ENCODE results near the gene TBC1D16. TPM values are rescaled to one million over a fixed set of nuclear protein-coding genes. Genes with fewer than 3 reads are reported as not detected.
"Not testable (repeated sequence)": the region's sequence is repeated elsewhere in the genome, so short reads cannot be mapped to it uniquely, and the experiment has no call there.

Gene TBC1D16
- total RNA-seq, 8 experiments from 2014 or later = 12.9 to 50.5 (median 33.4) TPM

DNA sequence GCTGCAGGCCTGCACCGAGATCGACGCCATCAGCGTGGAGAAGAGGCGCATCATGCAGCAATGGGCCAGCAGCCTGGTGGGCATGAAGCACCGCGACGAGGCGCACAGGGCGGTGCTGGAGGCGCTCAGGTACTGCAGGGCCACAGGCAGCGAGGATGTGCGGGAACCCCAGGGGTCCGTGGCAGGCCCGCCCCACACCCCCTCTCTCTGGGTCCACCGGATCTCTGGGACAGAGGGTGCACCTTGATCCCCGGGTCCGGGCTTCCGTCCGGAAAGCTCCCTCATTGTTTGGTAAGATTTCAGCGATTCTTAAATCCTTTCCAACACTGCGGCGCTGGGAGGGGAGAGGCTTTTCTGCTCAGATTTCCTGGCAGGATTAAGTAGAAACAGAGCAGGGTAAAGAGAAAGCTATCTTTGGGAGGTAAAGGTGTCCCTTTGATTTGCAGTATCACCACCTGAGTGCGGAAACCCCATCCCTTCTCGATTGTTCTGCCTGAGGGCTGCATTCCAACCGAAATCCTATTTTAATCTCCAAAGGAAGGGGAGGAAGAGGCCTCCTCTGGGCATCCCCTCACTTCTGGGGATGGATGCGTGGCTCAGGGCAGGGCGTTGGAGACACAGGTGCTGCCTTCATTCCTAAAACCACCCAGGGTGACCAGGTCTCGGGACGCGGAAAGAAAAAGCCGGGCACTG lies 30.0 kb upstream of the TBC1D16 start:
- in situ Hi-C loops (cut with MboI; ENCODE audit: low pct_unique_long_range_greater_than_20kb in 2 of 9, low sequenced_read_pairs in 9 of 9, unreplicated experiment in 9 of 9) = no loop called here
- no peak overlapping the region for H3K4me3 ChIP-seq
- 20 to 100% (median 88%) methylated on average over 1 to 15 of the region's 32 CpGs; no CpG with 5 or more reads in 1 of the 10 experiments for WGBS, 10 experiments
- H3K27ac ChIP-seq = no peak overlapping the region
- H3K4me1 ChIP-seq (replicated peaks in 1 of 2) = no peaks in the 10 kb centered on the region
- no peak for ATAC-seq (replicated peaks in 6 of 8)

DNA sequence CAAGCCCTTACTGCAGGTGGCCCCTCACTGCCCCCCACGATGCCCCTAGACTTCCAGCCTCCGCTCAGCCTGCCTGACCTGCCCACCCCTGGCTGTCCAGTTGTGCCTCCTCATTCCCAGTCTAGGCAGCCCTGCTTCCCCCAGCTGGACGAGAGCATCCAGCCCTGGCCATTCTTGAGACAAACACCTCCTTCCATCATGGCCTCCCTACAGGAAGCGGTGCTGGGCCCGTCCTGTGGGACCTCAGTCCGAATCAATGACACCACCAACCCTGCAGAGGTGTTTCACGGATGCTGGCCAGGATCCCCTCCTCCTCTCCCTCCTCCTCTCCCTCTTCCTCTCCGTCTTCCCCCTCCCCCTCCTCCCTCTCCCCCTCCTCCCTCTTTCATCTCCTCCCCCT lies 29.0 kb upstream of the TBC1D16 start:
- no peak overlapping the region for H3K27ac ChIP-seq
- ATAC-seq (replicated peaks in 6 of 8) = peak in 1 of 8 experiments; percentile 9
- in situ Hi-C loops (cut with MboI; ENCODE audit: low pct_unique_long_range_greater_than_20kb in 2 of 9, low sequenced_read_pairs in 9 of 9, unreplicated experiment in 9 of 9) = no loop called here
- no peaks in the 10 kb centered on the region for H3K4me1 ChIP-seq (replicated peaks in 1 of 2)
- H3K4me3 ChIP-seq = no peak overlapping the region
- no CpG with 5 or more reads among the region's 8 CpGs for WGBS, 10 experiments

DNA sequence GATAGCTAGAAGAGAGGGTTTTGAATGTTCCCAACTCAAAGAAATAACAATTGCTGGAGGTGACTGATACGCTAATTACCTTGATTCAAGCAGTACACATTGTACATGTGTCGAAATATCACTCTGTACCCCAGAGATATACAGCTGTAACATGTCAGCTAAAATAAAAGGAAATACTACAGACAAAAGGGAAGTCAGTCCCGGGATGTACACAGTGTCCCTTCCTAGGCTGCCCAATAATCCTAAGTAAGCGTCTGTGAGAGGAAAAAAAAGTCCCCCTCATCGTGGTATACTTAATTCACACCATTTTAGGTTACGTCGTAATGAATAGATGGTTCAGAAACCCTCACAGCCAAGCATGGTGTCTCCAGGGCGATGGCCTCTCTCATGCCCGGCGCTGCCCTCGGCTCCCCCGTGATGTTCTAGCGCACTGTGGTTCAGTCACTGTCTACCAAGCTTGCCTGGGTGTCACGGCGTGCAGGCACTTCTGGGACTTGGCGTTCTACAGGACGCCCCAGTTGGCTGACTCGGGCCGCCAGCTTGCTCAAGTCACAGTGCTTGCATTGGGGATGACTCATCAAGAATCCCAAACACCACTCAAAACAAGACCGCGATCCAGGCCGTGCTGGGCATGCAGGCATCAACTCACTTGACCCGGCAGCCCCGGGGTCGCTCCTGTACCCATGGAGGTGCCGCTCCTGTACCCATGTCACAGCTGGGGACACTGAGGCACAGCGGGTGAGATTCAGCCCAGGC lies 28.3 kb upstream of the TBC1D16 start:
- 45 to 97% (median 87%) methylated on average over 1 to 14 of the region's 27 CpGs; no CpG with 5 or more reads in 2 of the 10 experiments for WGBS, 10 experiments
- H3K27ac ChIP-seq = no peak overlapping the region
- no peak overlapping the region for H3K4me3 ChIP-seq
- in situ Hi-C loops (cut with MboI; ENCODE audit: low pct_unique_long_range_greater_than_20kb in 2 of 9, low sequenced_read_pairs in 9 of 9, unreplicated experiment in 9 of 9) = no loop called here
- ATAC-seq (replicated peaks in 6 of 8) = peak in 3 of 8 experiments; percentile 6 to 66 (median 12)
- no peaks in the 10 kb centered on the region for H3K4me1 ChIP-seq (replicated peaks in 1 of 2)

DNA sequence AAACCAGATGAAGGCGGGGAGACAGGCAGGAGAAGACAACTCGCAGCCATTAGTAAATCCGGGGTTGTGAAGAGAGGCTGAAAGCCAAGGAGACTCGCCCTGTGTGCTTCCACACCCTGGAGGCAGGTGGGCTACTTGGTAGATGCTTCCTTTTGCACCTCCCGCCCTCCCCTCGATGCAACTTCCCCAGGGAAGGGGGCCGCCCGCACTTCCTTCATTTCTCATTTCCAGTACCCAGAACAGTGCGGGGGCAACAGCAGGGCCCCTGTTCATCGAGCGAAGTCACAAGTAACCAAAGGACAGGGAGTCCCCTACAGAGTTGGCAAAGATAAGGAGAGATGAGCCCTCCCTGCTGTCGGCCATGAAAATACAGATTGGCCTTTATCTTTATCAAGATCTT lies 25.7 kb upstream of the TBC1D16 start:
- ATAC-seq (replicated peaks in 6 of 8) = no peak
- Histone ChIP-seq H3K4me3 (no peak overlapping the region), H3K27ac (no peak overlapping the region), H3K4me1 (replicated peaks in 1 of 2) (no peaks in the 10 kb centered on the region)
- in situ Hi-C loops (cut with MboI; ENCODE audit: low pct_unique_long_range_greater_than_20kb in 2 of 9, low sequenced_read_pairs in 9 of 9, unreplicated experiment in 9 of 9) = no loop called here
- WGBS, 10 experiments = 80 to 100% (median 90%) methylated on average over 1 to 9 of the region's 12 CpGs; no CpG with 5 or more reads in 3 of the 10 experiments

DNA sequence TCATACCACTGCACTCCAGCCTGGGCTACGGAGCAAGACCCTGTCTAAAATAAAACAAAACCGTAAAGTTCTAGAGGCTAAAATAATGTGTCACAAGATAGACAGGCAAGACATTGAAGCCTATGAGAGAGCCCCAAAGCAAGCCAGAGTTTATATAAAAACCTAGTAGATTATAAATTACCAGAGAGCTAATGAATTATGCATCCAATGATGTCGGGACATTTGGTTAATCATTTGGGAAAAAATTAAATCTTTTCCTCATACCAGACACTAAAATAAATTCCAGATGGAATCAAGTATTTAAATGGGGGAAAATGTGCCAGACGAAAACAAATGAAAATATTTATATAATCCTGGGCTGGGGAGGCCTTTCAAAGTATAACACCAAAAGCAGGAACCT lies 25.0 kb upstream of the TBC1D16 start:
- ATAC-seq (replicated peaks in 6 of 8) = no peak
- H3K27ac ChIP-seq = no peak overlapping the region
- no peaks in the 10 kb centered on the region for H3K4me1 ChIP-seq (replicated peaks in 1 of 2)
- no peak overlapping the region for H3K4me3 ChIP-seq
- WGBS, 10 experiments = 8 to 95% (median 89%) methylated on average over 2 to 4 of the region's 4 CpGs
- in situ Hi-C loops (cut with MboI; ENCODE audit: low pct_unique_long_range_greater_than_20kb in 2 of 9, low sequenced_read_pairs in 9 of 9, unreplicated experiment in 9 of 9) = no loop called here

DNA sequence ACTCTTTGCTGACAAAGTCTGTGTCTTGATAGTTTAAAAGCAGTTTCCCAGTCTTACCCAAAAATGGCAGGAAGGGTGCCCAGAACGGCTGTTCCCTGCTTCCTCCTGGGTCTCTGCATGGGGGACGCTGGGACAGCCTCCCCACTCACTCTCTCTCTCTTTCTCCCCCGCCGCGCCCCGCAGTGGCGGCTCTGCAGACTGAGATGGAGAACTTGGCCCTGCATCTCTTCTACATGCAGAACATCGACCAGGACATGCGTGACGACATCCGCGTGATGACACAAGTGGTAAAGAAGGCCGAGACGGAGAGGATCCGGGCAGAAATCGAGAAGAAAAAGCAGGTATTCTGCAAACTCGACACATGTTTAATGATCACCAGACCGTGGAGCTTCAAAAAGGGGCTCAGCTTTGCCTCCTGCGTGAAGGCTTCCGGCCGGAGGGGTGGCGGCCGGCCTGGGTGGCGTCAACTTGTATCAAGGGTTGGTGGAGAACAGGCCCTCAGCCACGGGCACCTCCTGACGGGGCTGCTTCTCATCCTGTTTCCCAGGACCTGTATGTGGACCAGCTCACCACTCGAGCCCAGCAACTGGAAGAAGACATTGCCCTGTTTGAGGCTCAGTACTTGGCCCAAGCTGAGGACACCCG lies 22.8 kb upstream of the TBC1D16 start:
- in situ Hi-C loops (cut with MboI; ENCODE audit: low pct_unique_long_range_greater_than_20kb in 2 of 9, low sequenced_read_pairs in 9 of 9, unreplicated experiment in 9 of 9) = no loop called here
- Histone ChIP-seq H3K27ac (no peak overlapping the region), H3K4me1 (replicated peaks in 1 of 2) (no peaks in the 10 kb centered on the region), H3K4me3 (no peak overlapping the region)
- 40 to 100% (median 90%) methylated on average over 1 to 21 of the region's 28 CpGs; no CpG with 5 or more reads in 3 of the 10 experiments for WGBS, 10 experiments
- ATAC-seq (replicated peaks in 6 of 8) = no peak

DNA sequence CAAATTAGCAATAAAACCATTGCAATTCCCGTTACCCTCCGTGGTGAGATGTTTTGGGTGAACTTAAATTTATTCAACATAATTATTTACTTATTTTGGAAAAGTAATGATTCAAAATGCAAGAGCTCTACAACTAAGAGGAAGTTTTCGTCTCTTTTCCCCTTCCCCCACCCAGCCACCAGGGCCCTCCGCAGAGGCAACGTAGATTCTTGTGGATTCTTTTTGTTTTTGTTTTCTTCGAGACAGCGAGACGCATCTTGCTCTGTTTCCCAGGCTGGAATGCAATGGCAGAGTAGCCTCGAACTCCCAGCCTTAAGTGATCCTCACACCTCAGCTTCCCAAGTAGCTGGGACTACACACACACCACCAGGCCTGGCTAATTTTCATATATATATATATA lies 19.9 kb upstream of the TBC1D16 start:
- no peak for ATAC-seq (replicated peaks in 6 of 8)
- Histone ChIP-seq H3K27ac (no peak overlapping the region), H3K4me3 (no peak overlapping the region), H3K4me1 (replicated peaks in 1 of 2) (no peaks in the 10 kb centered on the region)
- in situ Hi-C loops (cut with MboI; ENCODE audit: low pct_unique_long_range_greater_than_20kb in 2 of 9, low sequenced_read_pairs in 9 of 9, unreplicated experiment in 9 of 9) = no loop called here
- 17 to 100% (median 82%) methylated on average over 1 to 8 of the region's 9 CpGs; no CpG with 5 or more reads in 1 of the 10 experiments for WGBS, 10 experiments

DNA sequence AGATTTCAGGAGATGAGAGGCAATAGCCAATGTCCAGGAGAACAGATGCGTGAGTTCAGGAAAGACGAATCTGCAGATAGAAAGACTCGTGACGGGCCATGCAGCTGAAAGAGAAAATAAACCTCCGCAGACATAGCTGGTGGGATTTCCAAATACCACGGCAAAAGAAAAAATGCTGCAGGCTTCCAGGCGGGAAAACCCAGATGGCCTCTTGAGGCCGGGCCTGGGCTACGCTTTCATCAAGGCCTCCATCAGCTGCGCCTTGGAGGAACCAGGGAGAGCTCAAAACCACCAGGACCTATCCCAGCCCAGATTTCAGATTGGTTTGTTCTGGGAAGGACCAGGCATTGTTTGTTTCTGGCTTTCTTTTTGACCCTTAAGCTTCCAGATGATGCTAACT lies 17.4 kb upstream of the TBC1D16 start:
- Histone ChIP-seq H3K4me1 (replicated peaks in 1 of 2) (no peaks in the 10 kb centered on the region), H3K4me3 (no peak overlapping the region), H3K27ac (no peak overlapping the region)
- WGBS, 10 experiments = 23 to 100% (median 93%) methylated on average over 2 to 9 of the region's 10 CpGs
- ATAC-seq (replicated peaks in 6 of 8) = no peak
- in situ Hi-C loops (cut with MboI; ENCODE audit: low pct_unique_long_range_greater_than_20kb in 2 of 9, low sequenced_read_pairs in 9 of 9, unreplicated experiment in 9 of 9) = no loop called here

DNA sequence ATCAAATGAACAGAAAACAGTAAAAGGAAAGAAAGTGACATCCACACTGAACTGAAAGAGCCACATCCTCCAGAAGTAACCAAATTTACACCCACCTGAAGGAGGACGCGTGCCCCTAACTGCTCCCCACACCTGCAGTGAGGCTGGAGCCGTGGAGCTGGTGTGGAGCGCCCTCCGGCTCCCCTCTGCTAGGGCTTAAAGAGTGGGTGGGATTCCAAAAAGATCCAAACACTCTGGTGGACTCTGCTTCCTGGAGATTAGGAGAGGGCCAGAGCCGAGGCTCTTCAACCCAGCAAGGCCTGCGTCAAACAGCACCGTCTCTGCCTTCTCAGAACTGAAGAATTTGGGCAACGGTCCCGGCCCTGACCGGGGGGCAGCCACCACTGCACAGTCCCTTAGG lies 16.0 kb upstream of the TBC1D16 start:
- no peaks in the 10 kb centered on the region for H3K4me1 ChIP-seq (replicated peaks in 1 of 2)
- H3K27ac ChIP-seq = no peak overlapping the region
- ATAC-seq (replicated peaks in 6 of 8) = no peak
- H3K4me3 ChIP-seq = no peak overlapping the region
- WGBS, 10 experiments = 80 to 87% methylated on average over 5 to 6 of the region's 11 CpGs; no CpG with 5 or more reads in 8 of the 10 experiments
- in situ Hi-C loops (cut with MboI; ENCODE audit: low pct_unique_long_range_greater_than_20kb in 2 of 9, low sequenced_read_pairs in 9 of 9, unreplicated experiment in 9 of 9) = no loop called here

DNA sequence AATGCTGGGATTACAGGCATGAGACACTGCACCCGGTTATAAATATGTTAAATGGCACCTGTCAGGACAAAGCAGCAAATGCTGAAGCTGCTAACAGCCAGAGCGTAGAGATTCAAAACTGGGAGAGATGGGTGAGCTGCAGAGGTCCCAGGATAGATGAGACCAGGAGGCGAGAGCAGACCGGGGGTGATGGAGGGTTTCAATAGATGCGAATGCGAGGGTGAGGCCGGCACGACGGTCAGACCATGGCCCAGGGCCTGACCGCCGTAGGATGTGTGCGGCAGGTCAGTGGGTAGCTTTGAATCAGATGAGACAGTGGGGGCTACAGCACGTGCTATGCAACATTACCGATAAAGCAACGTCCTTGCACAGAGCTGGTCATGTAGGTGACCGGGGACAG lies 15.0 kb upstream of the TBC1D16 start:
- in situ Hi-C loops (cut with MboI; ENCODE audit: low pct_unique_long_range_greater_than_20kb in 2 of 9, low sequenced_read_pairs in 9 of 9, unreplicated experiment in 9 of 9) = no loop called here
- ATAC-seq (replicated peaks in 6 of 8) = no peak
- 74 to 100% (median 92%) methylated on average over 3 to 10 of the region's 16 CpGs; no CpG with 5 or more reads in 4 of the 10 experiments for WGBS, 10 experiments
- H3K27ac ChIP-seq = no peak overlapping the region
- H3K4me1 ChIP-seq (replicated peaks in 1 of 2) = no peaks in the 10 kb centered on the region
- no peak overlapping the region for H3K4me3 ChIP-seq

DNA sequence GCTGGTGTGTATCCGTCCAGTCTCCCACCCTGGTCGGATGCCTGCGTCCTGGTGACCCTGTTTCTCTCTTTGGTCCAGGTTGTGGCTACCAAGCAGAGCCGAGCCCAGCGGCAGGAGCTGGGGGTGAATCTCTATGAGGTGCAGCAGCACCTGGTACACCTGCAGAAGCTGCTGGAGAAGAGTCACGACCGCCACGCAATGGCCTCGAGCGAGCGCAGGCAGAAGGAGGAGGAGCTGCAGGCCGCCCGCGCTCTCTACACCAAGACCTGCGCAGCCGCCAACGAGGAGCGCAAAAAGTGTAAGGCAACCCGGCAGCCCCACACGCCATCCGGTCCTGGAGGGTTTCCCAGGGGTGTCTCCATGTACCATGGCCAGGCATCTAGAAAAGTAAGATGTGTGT lies 14.3 kb upstream of the TBC1D16 start:
- no peak overlapping the region for H3K27ac ChIP-seq
- no peak overlapping the region for H3K4me3 ChIP-seq
- WGBS, 10 experiments = 77 to 100% (median 93%) methylated on average over 1 to 9 of the region's 21 CpGs; no CpG with 5 or more reads in 5 of the 10 experiments
- H3K4me1 ChIP-seq (replicated peaks in 1 of 2) = no peaks in the 10 kb centered on the region
- in situ Hi-C loops (cut with MboI; ENCODE audit: low pct_unique_long_range_greater_than_20kb in 2 of 9, low sequenced_read_pairs in 9 of 9, unreplicated experiment in 9 of 9) = no loop called here
- ATAC-seq (replicated peaks in 6 of 8) = no peak

DNA sequence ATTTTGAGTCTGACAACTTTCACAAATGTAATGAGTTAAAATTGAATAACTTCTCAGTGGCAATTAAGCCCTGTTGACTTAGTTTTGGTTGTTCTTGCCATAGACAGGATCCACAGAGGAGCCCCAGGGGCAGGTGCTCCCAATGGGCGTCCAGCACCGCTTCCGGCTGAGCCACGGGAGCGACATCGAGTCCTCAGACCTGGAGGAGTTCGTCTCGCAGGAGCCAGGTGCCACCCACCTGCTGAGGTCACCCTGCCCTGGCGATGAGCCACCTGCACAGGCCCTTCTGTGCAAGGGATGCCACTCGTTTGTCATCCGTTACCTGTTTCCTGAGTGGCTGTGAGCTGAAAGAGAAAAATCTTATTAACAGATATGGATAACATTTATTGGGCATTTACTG lies 11.5 kb upstream of the TBC1D16 start:
- Histone ChIP-seq H3K4me3 (no peak overlapping the region), H3K4me1 (replicated peaks in 1 of 2) (no peaks in the 10 kb centered on the region), H3K27ac (no peak overlapping the region)
- WGBS, 10 experiments = 92 to 100% (median 93%) methylated on average over 1 to 7 of the region's 11 CpGs; no CpG with 5 or more reads in 7 of the 10 experiments
- in situ Hi-C loops (cut with MboI; ENCODE audit: low pct_unique_long_range_greater_than_20kb in 2 of 9, low sequenced_read_pairs in 9 of 9, unreplicated experiment in 9 of 9) = no loop called here
- no peak for ATAC-seq (replicated peaks in 6 of 8)

DNA sequence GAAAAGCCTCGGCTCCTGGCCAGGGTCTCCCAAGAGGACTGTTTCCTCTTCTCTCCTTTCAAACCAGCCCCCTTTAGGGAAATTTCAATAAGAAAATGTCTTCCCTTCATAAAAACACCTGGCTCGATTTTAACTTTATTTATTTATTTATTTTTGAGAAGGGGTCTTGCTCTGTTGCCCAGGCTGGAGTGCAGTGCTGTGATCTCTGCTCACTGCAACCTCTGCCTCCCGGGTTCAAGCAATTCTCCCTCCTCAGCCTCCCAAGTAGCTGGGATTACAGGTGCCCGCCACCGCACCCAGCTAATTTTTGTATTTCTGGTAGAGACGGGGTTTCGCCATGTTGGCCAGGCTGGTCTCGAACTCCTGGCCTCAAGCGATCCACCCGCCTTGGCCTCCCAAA lies 11.0 kb upstream of the TBC1D16 start:
- in situ Hi-C loops (cut with MboI; ENCODE audit: low pct_unique_long_range_greater_than_20kb in 2 of 9, low sequenced_read_pairs in 9 of 9, unreplicated experiment in 9 of 9); H3K27ac ChIP-seq; ATAC-seq (replicated peaks in 6 of 8); H3K4me3 ChIP-seq; H3K4me1 ChIP-seq (replicated peaks in 1 of 2): not testable (repeated sequence)
- WGBS, 10 experiments = 50 to 100% (median 90%) methylated on average over 1 to 7 of the region's 10 CpGs; no CpG with 5 or more reads in 2 of the 10 experiments
